HG03571 (cell line): ENCODE results near the gene PSMB11.
A peak's percentile ranks its signal among the peaks of the same experiment; 100 is the strongest.
"Not testable (repeated sequence)": the region's sequence is repeated elsewhere in the genome, so short reads cannot be mapped to it uniquely, and the experiment has no call there.

Experiments
- ATAC-seq: cut with Tn5 transposase; IDR thresholded peaks from one replicate; pipeline ENCODE4 v1.9.1; 2021; ENCODE audit not compliant: unreplicated experiment

PSMB11 gene

DNA sequence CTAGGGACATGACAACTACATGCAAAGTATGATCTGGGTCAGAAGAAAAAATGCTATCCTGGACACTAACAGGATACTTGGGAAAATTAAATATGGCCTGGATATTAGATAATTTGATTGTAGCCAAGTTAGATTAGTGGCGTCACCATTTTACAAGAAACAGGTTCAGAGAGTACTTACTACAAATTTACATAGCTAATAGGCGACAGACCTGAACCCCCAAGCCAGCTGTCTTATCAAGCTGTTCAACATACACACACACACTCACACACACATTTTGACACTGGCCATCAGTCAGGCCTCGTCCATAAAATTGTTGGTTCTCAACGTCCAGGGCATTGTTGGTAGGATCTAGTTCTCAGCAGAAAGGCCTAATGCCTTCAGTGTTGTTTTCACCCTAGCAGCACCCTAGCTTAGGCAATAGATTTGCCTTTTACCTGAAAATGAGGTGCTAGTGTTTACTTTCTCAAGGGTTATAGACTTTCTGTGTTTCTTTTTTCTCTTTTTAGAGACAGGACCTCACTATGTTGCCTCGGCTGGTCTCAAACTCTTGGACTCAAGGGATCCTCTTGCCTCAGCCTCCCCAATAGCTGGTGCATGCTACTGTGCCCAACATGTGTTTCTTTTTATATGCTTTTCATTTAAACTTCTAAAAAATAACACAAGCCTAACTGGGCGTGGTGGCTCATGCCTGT is 28.8 kb upstream of the PSMB11 start:
- ATAC-seq, result no peak

DNA sequence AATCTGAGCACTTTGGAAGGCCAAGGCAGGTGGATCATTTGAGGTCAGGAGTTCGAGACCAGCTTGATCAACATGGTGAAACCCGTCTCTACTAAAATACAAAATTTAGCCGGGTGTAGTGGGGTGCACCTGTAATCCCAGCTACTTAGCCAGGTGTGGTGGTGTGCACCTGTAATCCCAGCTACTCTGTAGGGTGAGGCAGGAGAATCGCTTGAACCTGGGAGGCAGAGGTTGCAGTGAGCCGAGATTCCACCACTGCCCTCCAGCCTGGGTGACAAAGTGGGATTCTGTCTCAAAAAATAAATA is 28.3 kb upstream of the PSMB11 start:
- ATAC-seq, result not testable (repeated sequence)

DNA sequence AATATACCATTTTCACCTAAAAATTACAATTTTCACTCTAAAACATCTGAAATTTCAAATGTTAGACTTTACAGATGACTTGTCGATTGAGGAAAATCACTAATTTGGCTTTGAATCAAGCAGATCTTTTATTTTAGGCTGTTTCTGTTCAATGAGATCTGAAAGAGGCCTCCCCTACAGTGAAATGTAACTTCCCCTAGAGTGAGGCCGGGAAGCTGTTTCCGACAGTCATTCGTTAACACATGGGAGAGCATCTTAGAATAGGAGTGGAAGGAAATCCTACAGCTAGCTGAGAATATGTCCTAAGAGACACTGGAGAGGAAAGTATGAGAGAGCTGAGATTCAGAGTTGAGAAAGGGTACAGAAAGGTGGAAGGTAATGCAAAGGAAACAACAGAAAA is 26.4 kb upstream of the PSMB11 start:
- ATAC-seq, result no peak

DNA sequence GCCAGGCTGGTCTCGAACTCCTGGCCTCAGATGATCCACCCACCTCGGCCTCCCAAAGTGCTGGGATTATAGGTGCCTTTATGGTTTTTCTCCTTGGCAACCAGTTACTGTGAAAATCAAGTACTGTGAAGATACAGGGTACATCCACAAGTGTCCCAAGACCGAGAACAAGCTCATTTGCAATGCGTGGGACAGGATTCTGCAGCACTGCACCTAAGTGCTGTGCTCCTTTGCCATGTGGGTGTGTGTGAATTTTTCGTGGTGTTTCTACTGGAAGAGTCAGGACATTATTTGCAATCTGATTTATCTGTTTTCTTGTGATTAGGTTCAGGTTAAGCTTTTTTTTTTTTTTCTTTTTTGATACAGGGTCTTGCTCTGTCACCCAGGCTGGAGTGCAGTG is 24.9 kb upstream of the PSMB11 start:
- ATAC-seq, result no peak

DNA sequence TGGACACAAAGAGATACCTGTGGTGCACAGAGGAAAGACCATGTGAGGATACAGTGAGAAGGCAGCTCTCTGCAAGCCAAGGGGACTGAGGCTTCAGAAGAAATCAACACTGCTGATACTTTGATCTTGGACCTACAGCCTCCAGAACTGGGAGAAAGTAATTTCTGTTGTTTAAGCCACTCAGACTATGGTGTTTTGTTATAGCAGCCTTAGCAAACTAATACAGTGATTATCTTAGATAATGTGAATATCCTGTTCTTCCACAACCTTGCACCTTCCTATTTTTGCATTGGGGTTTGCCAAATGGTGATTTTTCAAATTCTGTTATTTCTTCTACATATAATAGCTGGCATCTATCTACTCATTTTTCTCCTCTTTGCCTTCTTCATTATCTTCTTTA is 23.9 kb upstream of the PSMB11 start:
- no peak for ATAC-seq

DNA sequence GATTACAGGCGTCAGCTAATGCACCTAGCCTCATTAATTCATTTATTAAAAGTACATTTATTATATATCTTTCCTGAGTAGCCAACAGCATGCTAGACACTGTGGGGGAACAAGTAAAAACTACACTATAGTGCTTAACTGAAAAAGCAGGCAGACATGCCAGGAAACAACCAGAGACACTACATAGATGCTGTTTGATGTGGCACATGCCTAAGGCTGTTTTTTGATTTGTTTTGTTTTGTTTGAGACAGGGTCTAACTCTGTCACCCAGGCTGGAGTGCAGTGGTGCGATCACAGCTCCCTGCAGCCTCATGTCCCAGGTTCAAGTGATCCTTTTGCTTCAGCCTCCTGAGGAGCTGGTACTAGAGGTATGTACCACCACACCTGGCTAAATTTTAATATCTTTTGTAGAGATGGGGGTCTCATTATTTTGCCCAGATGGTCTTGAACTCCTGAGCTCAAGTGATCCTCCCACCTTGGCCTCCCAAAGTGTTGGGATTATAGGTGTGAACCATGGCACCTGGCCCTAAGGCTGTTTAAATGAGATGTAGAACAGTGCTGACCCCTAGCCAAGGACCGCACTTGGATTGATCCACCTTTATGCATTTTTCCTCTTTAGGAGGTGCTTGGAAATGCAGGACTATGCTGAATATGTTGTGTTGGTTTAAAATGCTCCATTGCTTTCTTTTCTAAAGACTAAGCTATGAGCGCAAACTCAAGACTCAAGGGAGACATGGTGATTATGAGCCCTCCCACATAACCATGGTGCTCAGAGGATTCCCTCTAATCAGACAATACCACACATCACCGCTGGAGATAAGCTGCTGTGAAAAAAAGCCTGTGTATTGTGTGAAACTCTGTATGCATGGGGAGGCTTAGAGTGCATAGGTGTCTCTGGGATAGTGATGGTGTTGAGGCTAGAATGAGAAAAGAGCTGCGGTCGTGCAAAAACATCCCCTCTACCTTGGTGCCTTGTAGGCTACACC is 21.6 kb upstream of the PSMB11 start:
- ATAC-seq, result no peak

DNA sequence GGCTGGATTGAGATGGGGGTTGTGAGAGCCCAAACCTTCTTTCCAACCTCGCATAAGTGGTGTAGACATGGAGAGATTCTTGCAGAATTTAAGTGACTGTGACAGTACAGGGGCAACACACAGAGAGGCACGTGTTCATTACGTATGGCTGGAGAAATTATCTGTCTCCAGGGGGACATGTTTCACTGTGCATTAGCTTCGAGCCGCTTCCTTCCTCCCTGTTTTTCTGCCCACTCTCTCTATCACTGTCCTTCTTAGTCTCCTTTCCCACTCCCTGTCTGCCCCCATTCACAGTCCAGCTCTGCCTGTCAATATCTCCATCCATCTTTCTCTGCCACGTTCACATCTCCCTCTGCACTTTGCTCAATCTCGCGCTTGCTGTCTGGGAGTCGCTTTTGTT is 20.6 kb upstream of the PSMB11 start:
- no peak for ATAC-seq

DNA sequence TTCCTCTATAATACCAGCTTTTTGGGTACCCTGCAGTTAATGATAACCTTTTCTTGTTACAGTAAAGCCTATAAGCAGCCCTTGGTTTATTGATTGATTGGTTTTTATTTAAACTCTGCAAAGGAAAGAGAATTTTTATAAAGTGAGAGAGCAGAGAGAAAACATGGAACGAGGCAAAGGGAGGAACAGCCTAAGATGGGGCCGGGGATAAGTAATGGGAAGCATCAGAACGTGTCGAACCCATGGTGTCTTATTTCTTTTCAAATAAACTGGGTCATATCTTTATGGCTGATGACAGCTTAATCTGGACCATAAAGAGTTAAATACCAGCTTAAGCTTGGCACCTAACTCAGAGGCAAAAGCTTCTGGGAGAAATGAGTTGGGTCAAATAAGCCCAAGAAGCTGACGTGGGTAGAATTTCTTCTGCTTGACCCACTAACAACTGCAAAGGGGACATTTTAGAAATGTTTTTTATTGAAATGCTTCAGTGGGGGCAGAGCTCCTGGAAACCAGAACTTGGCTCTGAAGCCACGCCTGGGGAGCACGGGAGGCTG is 20.0 kb upstream of the PSMB11 start:
- ATAC-seq, result no peak

DNA sequence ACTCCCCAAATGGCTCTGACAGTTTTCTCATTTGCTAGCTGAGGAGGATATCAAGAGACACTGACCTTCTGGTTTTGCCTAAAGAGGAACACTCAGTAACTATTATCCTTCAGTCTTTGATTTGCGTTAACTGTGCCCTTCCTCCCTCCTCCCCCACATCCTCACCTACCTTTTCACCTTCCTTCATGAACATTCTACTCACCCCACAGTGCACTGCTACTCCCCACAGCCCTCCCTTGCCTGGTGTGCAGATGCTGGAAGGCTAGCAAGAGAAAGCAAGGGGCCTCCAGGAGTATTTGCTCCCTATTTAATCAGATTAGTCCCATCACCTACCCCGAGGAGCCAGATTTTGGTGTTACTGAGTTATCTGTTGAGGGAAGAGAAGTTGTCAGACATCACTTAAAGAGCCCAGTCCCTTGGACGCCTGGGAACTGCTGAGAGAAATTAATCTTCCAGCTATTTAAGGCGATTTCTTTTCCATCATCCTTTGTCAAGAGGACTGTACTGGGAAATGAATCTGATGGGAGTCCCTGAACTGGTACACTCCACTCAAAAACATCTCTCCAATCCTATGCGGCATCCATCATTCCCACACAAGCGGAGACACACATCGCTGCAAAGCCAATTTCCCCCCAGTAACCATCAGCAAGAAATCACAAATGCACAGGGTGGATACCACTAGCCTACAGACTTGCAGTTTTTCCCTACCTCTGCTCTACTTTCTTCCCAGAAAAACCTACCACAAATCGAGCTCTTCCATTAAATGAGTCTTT is 18.8 kb upstream of the PSMB11 start:
- ATAC-seq, result no peak

DNA sequence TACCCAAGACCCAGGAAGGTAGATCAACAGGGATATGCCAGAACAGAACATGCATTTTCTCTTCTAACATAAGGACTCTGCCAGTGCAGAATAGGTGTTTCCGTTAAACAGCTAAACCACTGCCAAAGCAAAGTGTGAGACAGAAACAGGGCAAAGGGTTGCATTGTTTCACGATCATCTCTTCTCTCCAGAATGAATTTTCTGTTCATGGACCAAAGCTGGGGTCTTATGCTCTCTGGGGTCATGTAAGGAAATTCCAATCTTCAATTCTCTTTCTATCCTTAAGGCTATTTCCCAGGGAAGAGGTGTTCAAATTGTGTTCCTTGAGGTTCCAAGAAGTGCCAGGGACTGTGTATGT is 18.2 kb upstream of the PSMB11 start:
- ATAC-seq, result no peak

DNA sequence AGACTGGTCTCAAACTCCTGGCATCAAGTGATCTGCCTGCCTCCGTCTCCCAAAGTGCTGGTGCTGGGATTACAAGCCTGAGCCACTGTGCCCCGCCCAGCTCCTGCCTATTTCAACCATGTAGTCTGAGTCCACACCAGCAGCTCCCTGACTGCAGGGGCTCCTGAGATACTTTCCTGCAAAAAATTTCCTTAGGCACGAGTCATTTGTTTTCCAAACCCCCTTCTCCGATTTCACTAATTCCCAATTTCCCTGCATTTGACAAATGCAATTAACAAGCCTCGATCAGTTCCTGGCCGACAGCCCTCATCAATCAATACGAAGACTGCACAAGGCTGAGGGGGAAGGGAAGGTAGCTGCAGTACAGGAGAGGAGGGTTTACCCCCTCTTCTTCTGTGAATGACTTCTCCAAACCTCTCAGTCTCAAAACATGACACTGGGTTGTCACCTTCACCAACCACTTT is 17.4 kb upstream of the PSMB11 start:
- no peak for ATAC-seq

DNA sequence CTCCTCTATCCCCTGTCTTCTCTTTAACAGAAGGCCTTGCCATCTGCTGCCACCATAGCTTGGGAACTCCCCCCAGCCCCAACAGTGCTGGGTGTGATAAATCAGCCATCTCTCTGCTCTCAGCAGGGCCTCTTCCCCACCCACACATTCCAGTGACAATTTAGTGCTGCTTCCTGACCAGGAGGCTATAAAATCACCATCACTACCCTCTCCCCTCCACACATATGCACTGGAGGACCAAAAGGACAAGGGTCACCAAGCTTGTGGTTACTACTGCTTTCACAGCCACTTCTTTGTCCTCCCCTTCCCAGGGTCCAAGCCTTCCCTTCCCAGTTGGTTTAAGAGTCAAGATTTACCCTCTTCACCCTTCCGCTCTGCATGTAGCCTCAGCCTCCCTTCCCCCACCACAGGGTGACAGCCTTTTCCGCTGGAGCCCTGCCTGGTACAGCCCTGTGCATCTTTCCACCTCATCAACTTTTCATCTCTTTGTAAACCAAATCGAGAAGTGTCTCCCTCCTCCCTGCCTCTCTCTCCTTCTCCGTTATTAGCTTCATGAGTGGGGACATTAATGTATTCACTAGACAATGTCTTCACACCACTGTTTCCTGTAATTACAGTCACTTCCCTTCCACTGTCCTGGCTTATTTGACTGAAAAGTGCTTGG is 16.7 kb upstream of the PSMB11 start:
- ATAC-seq, result no peak

DNA sequence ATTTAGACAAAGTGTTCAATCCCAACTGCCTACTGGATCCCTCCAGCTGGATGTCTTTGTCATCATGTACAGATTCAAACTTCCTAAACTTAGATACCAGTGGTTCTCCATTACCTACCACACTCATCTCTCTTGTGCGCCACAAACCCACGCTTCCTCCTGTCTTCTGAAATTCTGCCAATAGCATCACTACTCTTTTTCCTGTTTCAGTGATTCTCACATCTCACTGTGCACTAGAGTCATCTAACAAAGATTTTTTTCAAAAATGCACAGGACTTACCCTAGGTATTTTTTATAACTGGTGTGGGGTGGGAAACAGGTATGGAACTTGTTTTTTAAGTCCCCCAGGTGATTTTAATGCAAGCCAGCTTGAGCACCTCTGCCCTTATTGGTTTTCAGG is 13.2 kb upstream of the PSMB11 start:
- ATAC-seq, result no peak

DNA sequence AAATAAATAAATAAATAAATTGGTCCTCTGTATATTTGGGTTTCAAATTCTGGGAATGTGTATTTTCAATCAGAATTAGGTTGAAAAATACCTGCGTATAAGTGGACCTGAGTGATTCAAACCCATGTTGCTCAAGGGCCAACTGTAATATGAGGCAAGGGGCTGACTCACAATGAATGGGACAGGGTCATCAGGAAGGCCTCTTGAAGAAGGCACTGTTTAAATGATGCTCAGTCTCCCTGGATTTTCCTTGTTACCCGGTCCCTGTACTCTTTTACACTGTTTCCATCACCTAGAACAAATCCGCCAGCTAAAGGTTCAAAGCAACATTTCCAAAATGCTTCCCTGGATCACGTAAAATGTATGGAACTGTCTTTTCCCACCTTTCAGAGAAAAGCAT is 11.1 kb upstream of the PSMB11 start:
- ATAC-seq, result no peak

DNA sequence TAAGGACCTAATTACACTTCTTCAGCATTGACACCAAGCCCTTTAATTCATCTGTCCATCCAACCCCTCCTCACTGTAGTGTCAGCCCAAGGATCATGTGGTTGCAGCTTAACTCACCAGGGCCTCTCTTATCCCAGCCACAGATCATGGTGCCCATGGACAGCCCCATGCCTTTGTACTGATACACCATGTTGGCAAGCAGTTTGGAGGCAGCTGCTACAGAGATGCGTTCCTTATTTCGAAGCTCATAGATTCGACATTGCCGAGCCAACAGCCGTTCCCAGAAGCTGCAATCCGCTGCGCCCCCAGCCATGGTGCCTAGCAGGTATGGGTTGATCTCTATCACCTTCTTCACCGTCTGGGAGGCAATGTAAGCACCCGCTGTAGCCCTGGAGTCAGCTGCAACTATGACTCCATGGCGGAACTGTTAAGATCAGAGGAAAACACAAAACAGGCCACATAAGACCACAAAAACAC is 8.7 kb upstream of the PSMB11 start:
- no peak for ATAC-seq

DNA sequence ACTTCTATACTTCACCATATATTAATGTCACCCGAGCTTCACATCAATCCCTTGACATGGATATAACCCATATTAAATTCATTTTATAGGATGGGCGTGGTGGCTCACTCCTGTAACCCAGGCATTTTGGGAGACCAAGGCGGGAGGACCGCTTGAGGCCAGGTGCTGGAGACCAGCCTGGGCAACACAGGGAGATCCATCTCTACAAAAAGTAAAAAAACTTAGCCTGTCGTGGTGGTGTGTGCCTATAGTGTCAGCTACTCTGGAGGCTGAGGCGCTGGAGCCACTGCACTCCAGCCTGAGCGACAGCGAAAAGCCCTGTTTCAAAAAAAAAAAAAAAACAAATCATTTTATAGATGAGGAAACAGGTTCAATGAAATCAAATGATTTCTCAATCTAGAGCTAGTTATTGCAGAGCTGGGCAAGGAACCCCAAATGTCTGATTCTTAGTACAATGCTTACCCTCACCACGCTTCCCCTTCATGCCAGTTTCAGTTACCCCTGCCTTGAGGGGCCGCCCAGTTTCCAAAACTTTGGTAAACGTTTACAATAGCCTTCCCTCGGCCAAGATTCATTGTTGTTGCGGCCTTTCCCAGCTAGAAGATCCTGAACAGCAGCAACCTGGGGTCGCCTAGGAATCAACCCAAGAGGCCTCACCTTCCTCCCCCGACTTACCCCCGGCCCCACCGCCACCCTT is 8.1 kb upstream of the PSMB11 start:
- ATAC-seq, result peak; percentile 6

DNA sequence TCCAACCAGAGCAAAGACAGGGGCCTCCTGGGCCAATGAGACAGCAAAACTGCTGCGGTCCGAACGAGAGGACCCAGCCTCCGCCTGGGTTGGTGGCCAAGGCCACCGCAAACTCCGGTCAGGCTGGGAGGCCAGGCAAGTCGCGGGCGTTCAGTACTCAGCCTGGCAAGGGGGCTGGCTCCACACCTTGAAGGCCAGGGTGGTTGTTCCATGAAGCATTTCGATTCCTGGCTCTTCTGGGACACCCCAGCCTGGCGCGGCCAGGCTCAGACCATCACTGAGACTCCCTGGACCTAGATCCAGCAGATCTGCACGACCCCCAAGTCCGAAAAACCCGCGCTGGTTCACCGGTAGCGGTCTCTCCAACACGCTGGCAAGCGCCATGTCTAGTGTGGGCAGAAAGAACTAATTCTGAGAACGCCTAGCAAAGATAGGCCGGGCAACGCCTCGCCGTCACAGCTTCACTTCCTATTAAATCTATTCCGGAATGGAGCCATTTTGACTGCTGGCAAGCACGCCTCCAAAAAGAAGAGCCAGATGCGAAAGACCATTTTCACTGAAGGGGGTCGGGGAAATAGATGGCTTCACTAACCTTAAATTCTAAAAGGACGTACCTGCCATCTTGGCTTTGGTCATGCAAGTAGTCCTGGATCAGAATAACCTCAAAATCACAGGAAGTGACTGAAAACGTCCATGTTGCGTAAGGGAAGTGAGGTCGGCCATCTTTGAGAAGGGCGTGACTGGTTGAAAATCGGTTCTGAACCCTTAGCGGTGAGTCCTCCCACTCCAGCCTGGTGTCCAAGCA is 7.3 kb upstream of the PSMB11 start, which contains the start of gene PSMB5:
PSMB5 (minus strand) TSS at position 403 of the 805 bp plus-strand sequence; CDS start at position 384, 19 bp downstream.
- ATAC-seq, result peak; percentile 86

DNA sequence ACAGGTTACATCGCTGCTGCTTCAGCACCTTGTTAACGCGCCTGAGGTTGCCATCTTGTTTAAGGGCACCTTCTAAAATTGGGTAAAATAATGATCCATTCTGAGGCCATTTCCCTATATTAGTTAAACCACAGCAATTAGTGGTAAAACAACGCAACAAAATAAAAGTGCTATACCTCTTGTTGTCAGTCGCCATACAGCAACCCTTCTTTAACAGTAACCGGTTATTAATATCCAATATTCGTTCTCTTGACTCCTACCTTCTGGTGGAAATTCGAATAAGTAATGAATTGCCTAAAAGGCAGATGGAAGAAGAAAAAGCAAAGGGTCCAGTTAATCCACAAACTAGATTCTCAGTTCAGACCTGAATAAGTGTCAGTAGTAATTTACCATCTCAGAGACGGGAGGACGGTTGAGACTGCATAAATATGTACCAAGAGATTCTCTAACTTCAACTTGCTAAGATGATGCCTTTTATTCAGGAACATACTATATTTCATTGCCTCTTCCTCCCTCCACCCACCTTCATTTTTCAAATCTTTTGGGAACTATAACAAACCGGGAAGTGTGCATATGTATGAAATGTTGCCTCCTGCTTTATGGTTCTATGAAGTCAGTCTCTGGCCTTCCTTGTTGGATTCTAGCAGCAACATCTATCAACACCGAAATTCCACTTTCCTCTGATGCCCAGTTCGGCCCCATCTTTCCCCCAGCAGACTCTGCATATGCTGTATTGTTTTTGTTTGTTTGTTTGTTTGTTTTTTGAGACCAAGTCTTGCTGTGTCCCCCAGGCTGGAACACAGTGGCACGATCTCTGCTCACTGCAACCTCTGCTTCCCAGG is 6.5 kb upstream of the PSMB11 start:
- ATAC-seq, result no peak
